K562 (cell line): ENCODE results near the gene RTCA. TPM values are rescaled to one million over a fixed set of nuclear protein-coding genes. Genes with fewer than 3 reads are reported as not detected.

Experiments used
- microRNA counts: library from miRNA; unstranded; fragments of <30 nt; microRNA quantifications from one replicate; lab custom pipeline; 2016
- microRNA-seq: library from miRNA; unstranded; fragments of <30 nt; microRNA quantifications from one replicate; pipeline ENCODE4, GENCODE V29; 2018; ENCODE audit warnings: borderline microRNAs expressed
- polyA plus RNA-seq, 8 experiments: library from polyadenylated mRNA; depleted of rRNA in 4 of 8; stranded (reverse) in 5 of 8; unstranded in 3 of 8; fragments of >200 nt; fragmentation: Nextera tagmentation in 2 of 8; fragmentation: Illumina TruSeq in 1 of 8; extraction: Ambion mirVana in 2 of 8; extraction: Trizol in 1 of 8; gene quantifications; 2 replicates each; pipeline versions ENCODE4 v1.2.1 to v1.2.3, GENCODE V29; 2011 to 2014; ENCODE audit warnings: inconsistent platforms in 1 of 8, missing spikeins in 1 of 8
- small RNA-seq: library from RNA; depleted of rRNA; stranded (forward); fragments of <200 nt; gene quantifications from one replicate; pipeline ENCODE3, GENCODE V24; 2014
- total RNA-seq, 7 experiments: library from RNA; depleted of rRNA in 6 of 7; stranded (reverse); fragments of >200 nt in 6 of 7; fragmentation: Illumina TruSeq in 2 of 7; extraction: Trizol in 2 of 7; gene quantifications; 2 replicates each; pipeline versions ENCODE4 v1.2.1 to v1.2.3, GENCODE V29; 2011 to 2021; ENCODE audit warnings: low replicate concordance in 1 of 7

Gene RTCA
- total and polyA plus RNA-seq, 9 of the 15 experiments (the other 6 are each of a cell fraction or from before 2014, with no cell fraction given) = 11.6 to 57.2 (median 43.2) TPM

MicroRNA genes within 50 kb of the gene (microRNA counts, 767-probe panel; counts per million panel counts)
- microRNA hsa-miR-553 (lab: Ali Mortazavi, UCI) = not detected

Small RNA genes within 50 kb of the gene (microRNA-seq; reads per million reads assigned to microRNA genes)
- gene MIR553 = not detected

Small RNA genes within 50 kb of the gene (small RNA-seq; reads per million reads assigned to genes)
- not detected for gene AL445928.1
- gene MIR553 = not detected

Other genes starting within 250 kb of the RTCA start
- 14.8 and 15.4 TPM in 2 replicates for gene SASS6, start 133.3 kb upstream of the RTCA start, total RNA-seq (2014; rRNA removed)
- gene SASS6, start 133.3 kb upstream of the RTCA start, total RNA-seq (2014; rRNA removed; fragmentation: Illumina TruSeq; extraction: Trizol) = 34.1 and 38.3 TPM in 2 replicates
- 28.8 and 32.9 TPM in 2 replicates for gene SASS6, start 133.3 kb upstream of the RTCA start, total RNA-seq (2015; rRNA removed; fragmentation: Illumina TruSeq; extraction: Trizol)
- 18.0 and 18.7 TPM in 2 replicates for gene SASS6, start 133.3 kb upstream of the RTCA start, total RNA-seq (2021)
- 8.4 and 11.6 TPM in 2 replicates for gene SASS6, start 133.3 kb upstream of the RTCA start, polyA plus RNA-seq (2011; rRNA removed)
- 22.4 and 29.2 TPM in 2 replicates for gene SASS6, start 133.3 kb upstream of the RTCA start, polyA plus RNA-seq (2014; fragmentation: Illumina TruSeq; extraction: Trizol)
- gene SASS6, start 133.3 kb upstream of the RTCA start, polyA plus RNA-seq (2014; fragmentation: Nextera tagmentation; extraction: Ambion mirVana) = 10 to 100 TPM; 14.7 to 16.4 TPM
- gene SASS6, start 133.3 kb upstream of the RTCA start, polyA plus RNA-seq (2014; rRNA removed) = 14.9 and 18.5 TPM in 2 replicates
- 22.0 and 24.2 TPM in 2 replicates for gene TRMT13, start 133.1 kb upstream of the RTCA start, total RNA-seq (2014; rRNA removed)
- gene TRMT13, start 133.1 kb upstream of the RTCA start, total RNA-seq (2014; rRNA removed; fragmentation: Illumina TruSeq; extraction: Trizol) = 30.9 and 32.3 TPM in 2 replicates
- 26.8 and 28.9 TPM in 2 replicates for gene TRMT13, start 133.1 kb upstream of the RTCA start, total RNA-seq (2015; rRNA removed; fragmentation: Illumina TruSeq; extraction: Trizol)
- 18.7 and 22.3 TPM in 2 replicates for gene TRMT13, start 133.1 kb upstream of the RTCA start, total RNA-seq (2021)
- gene TRMT13, start 133.1 kb upstream of the RTCA start, polyA plus RNA-seq (2011; rRNA removed) = 26.8 and 33.0 TPM in 2 replicates
- 26.3 and 31.1 TPM in 2 replicates for gene TRMT13, start 133.1 kb upstream of the RTCA start, polyA plus RNA-seq (2014; fragmentation: Illumina TruSeq; extraction: Trizol)
- gene TRMT13, start 133.1 kb upstream of the RTCA start, polyA plus RNA-seq (2014; fragmentation: Nextera tagmentation; extraction: Ambion mirVana) = 10 to 100 TPM; 24.2 to 24.3 TPM
- 25.6 and 30.3 TPM in 2 replicates for gene TRMT13, start 133.1 kb upstream of the RTCA start, polyA plus RNA-seq (2014; rRNA removed)
- gene LRRC39, start 88.0 kb upstream of the RTCA start, total RNA-seq (2014; rRNA removed) = 1.1 and 1.3 TPM in 2 replicates
- 1.2 and 1.5 TPM in 2 replicates for gene LRRC39, start 88.0 kb upstream of the RTCA start, total RNA-seq (2014; rRNA removed; fragmentation: Illumina TruSeq; extraction: Trizol)
- 1.2 and 1.4 TPM in 2 replicates for gene LRRC39, start 88.0 kb upstream of the RTCA start, total RNA-seq (2015; rRNA removed; fragmentation: Illumina TruSeq; extraction: Trizol)
- 0.69 and 1.1 TPM in 2 replicates for gene LRRC39, start 88.0 kb upstream of the RTCA start, total RNA-seq (2021)
- 3.1 TPM in 2 replicates for gene LRRC39, start 88.0 kb upstream of the RTCA start, polyA plus RNA-seq (2011; rRNA removed)
- gene LRRC39, start 88.0 kb upstream of the RTCA start, polyA plus RNA-seq (2014; fragmentation: Illumina TruSeq; extraction: Trizol) = 1.8 TPM in 2 replicates
- gene LRRC39, start 88.0 kb upstream of the RTCA start, polyA plus RNA-seq (2014; fragmentation: Nextera tagmentation; extraction: Ambion mirVana) = 1 to 10 TPM in 1 of 2 experiments, under 1 TPM in 1; 1.00 to 1.1 TPM
- 2.3 and 2.5 TPM in 2 replicates for gene LRRC39, start 88.0 kb upstream of the RTCA start, polyA plus RNA-seq (2014; rRNA removed)
- 3.1 and 3.6 TPM in 2 replicates for gene DBT, start 16.4 kb upstream of the RTCA start, total RNA-seq (2014; rRNA removed)
- 13.5 and 17.5 TPM in 2 replicates for gene DBT, start 16.4 kb upstream of the RTCA start, total RNA-seq (2014; rRNA removed; fragmentation: Illumina TruSeq; extraction: Trizol)
- 7.0 and 7.3 TPM in 2 replicates for gene DBT, start 16.4 kb upstream of the RTCA start, total RNA-seq (2015; rRNA removed; fragmentation: Illumina TruSeq; extraction: Trizol)
- gene DBT, start 16.4 kb upstream of the RTCA start, total RNA-seq (2021) = 9.1 and 9.5 TPM in 2 replicates
- 10.9 and 12.1 TPM in 2 replicates for gene DBT, start 16.4 kb upstream of the RTCA start, polyA plus RNA-seq (2011; rRNA removed)
- gene DBT, start 16.4 kb upstream of the RTCA start, polyA plus RNA-seq (2014; fragmentation: Illumina TruSeq; extraction: Trizol) = 6.1 and 7.7 TPM in 2 replicates
- gene DBT, start 16.4 kb upstream of the RTCA start, polyA plus RNA-seq (2014; fragmentation: Nextera tagmentation; extraction: Ambion mirVana) = 1 to 10 TPM; 2.7 to 3.3 TPM
- gene DBT, start 16.4 kb upstream of the RTCA start, polyA plus RNA-seq (2014; rRNA removed) = 4.1 and 5.0 TPM in 2 replicates
- gene CDC14A, start 86.3 kb downstream of the RTCA start, total RNA-seq (2014; rRNA removed) = 20.7 and 23.6 TPM in 2 replicates
- gene CDC14A, start 86.3 kb downstream of the RTCA start, total RNA-seq (2014; rRNA removed; fragmentation: Illumina TruSeq; extraction: Trizol) = 50.9 and 56.3 TPM in 2 replicates
- gene CDC14A, start 86.3 kb downstream of the RTCA start, total RNA-seq (2015; rRNA removed; fragmentation: Illumina TruSeq; extraction: Trizol) = 38.7 and 42.7 TPM in 2 replicates
- 28.4 and 30.9 TPM in 2 replicates for gene CDC14A, start 86.3 kb downstream of the RTCA start, total RNA-seq (2021)
- 32.6 and 45.2 TPM in 2 replicates for gene CDC14A, start 86.3 kb downstream of the RTCA start, polyA plus RNA-seq (2011; rRNA removed)
- 58.3 and 74.3 TPM in 2 replicates for gene CDC14A, start 86.3 kb downstream of the RTCA start, polyA plus RNA-seq (2014; fragmentation: Illumina TruSeq; extraction: Trizol)
- gene CDC14A, start 86.3 kb downstream of the RTCA start, polyA plus RNA-seq (2014; fragmentation: Nextera tagmentation; extraction: Ambion mirVana) = 10 to 100 TPM; 17.0 to 33.4 TPM
- gene CDC14A, start 86.3 kb downstream of the RTCA start, polyA plus RNA-seq (2014; rRNA removed) = 24.5 and 25.7 TPM in 2 replicates